Inflammatory macrophage treated with lipopolysaccharide for 4 hours (primary cell): Measurements from ENCODE around the gene EIF4G1.
A peak's percentile ranks its signal among the peaks of the same experiment; 100 is the strongest.
"Not testable (repeated sequence)": the region's sequence is repeated elsewhere in the genome, so short reads cannot be mapped to it uniquely, and the experiment has no call there.

Experiments used
- DNase-seq: peaks from one replicate; pipeline ENCODE4 v3.0.0-alpha.2; 2020

EIF4G1 gene, protein sequence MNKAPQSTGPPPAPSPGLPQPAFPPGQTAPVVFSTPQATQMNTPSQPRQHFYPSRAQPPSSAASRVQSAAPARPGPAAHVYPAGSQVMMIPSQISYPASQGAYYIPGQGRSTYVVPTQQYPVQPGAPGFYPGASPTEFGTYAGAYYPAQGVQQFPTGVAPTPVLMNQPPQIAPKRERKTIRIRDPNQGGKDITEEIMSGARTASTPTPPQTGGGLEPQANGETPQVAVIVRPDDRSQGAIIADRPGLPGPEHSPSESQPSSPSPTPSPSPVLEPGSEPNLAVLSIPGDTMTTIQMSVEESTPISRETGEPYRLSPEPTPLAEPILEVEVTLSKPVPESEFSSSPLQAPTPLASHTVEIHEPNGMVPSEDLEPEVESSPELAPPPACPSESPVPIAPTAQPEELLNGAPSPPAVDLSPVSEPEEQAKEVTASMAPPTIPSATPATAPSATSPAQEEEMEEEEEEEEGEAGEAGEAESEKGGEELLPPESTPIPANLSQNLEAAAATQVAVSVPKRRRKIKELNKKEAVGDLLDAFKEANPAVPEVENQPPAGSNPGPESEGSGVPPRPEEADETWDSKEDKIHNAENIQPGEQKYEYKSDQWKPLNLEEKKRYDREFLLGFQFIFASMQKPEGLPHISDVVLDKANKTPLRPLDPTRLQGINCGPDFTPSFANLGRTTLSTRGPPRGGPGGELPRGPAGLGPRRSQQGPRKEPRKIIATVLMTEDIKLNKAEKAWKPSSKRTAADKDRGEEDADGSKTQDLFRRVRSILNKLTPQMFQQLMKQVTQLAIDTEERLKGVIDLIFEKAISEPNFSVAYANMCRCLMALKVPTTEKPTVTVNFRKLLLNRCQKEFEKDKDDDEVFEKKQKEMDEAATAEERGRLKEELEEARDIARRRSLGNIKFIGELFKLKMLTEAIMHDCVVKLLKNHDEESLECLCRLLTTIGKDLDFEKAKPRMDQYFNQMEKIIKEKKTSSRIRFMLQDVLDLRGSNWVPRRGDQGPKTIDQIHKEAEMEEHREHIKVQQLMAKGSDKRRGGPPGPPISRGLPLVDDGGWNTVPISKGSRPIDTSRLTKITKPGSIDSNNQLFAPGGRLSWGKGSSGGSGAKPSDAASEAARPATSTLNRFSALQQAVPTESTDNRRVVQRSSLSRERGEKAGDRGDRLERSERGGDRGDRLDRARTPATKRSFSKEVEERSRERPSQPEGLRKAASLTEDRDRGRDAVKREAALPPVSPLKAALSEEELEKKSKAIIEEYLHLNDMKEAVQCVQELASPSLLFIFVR (N-terminal part only)

DNA sequence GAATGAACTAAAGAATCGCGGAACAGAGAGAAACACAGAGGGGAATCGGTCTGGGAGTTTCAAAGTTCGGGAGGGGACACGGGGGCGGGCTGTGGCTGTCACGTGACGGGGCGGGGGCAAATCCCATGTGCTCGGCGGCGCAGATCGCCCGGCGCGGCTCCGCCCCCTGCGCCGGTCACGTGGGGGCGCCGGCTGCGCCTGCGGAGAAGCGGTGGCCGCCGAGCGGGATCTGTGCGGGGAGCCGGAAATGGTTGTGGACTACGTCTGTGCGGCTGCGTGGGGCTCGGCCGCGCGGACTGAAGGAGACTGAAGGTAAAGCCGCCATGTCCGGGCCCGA is at the start of gene EIF4G1:
Gene EIF4G1 (plus strand): TSS at position 244 of the 337 bp plus-strand sequence. CDS start 1,191 bp downstream, outside the sequence.
- peak; percentile 96 for DNase-seq

DNA sequence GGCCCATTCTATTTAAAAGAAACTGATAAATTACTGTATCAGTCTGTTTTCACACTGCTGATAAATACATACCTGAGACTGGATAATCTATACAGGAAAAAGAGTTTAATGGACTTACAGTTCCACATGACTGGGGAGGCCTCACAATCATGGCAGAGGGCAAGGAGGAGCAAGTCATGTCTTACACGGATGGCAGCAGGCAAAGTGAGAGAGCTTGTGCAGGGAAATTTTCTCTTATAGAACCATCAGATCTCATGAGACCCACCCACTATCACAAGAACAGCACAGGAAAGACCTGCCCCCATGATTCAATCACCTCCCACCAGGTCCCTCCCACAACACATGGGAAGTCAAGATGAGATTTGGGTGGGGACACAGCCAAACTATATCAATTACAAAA is 47.2 kb upstream of the EIF4G1 start:
- DNase-seq, result not testable (repeated sequence)

DNA sequence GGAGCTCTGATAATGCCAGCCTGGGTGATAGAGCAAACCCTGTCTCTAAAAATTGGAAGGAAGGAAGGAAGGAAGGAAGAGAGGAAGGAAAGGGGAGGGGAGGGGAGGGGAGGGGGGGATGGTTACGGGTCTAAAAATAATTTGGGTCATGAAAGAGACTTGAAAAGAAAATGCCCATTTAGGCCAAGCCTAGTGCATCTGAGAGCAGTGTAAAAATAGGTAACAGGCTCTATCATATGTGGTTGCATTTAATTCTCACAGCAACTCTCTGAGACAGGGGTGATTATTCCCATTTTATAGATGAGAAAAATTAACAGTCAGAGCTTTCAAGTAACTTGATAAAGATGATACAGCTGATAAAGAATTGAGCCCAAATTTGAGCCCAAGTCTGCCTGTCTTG is 42.1 kb upstream of the EIF4G1 start:
- no peak for DNase-seq

DNA sequence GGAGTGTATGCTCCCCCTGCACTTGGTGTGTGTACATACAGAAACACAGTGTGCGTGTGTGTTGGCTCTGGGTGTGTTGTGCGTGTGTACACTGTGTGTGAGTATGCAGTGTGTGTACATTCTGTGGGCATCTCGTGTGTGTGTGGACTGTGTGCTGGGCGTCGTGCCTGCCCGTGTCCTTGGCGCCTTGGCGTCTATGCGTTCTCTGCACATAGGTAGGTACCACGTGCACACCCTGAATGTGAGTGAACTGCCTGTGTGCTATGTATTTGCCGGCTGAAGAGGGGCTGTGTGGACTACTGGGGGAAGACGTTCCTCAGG is 39.1 kb upstream of the EIF4G1 start:
- DNase-seq, result no peak

DNA sequence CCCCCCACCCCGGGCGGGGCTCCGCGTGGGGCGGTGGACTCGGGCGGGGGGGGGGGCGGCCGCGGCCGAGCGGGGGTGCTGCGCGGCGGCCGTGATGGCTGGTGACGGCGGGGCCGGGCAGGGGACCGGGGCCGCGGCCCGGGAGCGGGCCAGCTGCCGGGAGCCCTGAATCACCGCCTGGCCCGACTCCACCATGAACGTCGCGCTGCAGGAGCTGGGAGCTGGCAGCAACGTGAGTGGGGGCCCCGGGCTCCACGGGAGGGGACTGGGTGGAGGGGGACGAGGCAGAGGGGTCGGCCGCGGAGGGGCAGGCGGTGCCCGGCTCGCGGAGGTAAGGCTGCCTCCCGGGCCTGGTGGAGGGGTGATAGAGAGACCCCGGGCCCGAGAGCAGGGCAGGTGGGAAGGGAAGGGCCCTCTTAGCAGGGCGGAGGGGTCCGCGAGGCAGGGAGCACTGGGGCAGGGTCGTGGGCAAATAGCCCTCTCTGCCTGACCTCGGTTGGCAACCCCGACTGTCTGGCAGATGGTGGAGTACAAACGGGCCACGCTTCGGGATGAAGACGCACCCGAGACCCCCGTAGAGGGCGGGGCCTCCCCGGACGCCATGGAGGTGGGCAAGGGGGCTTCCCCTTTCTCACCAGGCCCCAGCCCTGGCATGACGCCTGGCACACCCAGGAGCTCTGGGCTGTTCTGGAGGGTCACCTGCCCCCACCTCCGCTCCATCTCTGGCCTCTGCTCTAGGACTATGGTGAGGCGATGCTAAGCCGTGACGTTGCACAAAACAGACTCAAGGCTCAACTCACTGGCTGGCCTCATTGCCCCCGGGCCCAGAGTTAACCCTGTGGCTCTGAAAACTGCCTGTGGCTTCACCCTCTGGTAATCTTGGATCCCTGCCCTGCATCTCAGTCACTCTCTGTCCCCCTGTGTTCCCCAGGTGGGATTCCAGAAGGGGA is 38.2 kb upstream of the EIF4G1 start, which contains the start of gene ECE2:
Gene ECE2 (plus strand): TSS at position 62 of the 950 bp plus-strand sequence. CDS start 132 bp downstream, at position 194.
- DNase-seq, result no peak

DNA sequence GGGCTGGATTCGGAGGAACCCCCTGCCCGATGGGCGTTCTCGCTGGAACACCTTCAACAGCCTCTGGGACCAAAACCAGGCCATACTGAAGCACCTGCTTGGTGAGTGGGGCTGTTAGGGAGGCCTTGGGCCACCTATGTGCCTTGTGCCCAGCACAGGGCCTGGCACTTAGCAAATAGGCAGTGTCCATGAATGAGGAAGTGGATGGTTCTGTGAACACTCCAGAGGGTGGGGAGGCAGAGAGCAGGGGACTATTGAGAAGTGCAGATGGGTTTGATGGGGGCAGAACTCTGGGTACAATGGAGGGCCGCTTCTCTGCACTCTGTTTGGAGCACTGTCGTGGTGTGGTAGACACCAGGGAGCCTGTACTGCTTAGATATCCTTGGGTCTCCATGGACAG is 37.0 kb upstream of the EIF4G1 start:
- no peak for DNase-seq

DNA sequence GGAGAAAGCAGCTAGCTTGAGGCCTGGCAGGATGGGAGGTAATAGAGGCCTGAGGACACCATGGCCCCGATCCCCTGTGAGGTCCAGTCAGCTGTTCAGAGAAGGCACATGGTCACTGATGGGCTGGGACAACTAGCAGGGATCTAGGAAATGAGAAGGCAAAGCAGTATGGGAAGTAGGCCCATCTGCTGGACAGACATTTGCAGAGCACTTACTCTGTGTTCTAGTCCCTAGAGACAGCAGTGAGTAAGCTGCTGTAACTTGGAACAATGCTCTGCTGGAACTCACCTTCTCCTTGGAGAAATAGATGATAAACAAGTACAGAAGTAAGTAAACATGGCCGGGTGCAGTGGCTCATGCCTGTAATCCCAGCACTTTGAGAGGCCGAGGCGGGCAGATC is 31.5 kb upstream of the EIF4G1 start:
- no peak for DNase-seq

DNA sequence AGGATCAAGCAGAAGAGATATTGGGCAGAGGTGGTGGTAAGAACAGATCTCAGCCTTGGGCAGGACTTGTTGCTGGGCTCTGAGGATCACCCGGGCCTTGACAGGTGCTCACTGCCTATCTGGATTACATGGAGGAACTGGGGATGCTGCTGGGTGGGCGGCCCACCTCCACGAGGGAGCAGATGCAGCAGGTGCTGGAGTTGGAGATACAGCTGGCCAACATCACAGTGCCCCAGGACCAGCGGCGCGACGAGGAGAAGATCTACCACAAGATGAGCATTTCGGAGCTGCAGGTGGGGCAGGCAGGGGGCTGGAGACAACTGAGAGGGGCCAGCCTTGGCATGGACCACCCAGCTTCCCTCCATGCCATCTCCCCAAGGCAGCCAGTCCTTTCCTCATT is 30.7 kb upstream of the EIF4G1 start:
- no peak for DNase-seq

DNA sequence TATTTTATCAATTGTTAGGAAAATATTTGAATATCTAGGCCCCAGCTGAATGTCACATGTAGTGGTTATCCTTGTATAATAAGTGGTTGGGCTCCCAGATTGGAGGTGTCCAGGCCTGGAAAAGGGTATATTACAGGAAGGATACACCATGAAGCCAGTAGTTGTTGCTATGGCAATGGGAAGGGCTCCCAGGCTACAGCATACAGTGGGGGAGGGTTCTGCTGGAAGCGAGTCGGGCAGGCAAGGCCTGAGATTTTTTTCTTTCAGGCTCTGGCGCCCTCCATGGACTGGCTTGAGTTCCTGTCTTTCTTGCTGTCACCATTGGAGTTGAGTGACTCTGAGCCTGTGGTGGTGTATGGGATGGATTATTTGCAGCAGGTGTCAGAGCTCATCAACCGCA is 29.7 kb upstream of the EIF4G1 start:
- DNase-seq, result peak; percentile 39

DNA sequence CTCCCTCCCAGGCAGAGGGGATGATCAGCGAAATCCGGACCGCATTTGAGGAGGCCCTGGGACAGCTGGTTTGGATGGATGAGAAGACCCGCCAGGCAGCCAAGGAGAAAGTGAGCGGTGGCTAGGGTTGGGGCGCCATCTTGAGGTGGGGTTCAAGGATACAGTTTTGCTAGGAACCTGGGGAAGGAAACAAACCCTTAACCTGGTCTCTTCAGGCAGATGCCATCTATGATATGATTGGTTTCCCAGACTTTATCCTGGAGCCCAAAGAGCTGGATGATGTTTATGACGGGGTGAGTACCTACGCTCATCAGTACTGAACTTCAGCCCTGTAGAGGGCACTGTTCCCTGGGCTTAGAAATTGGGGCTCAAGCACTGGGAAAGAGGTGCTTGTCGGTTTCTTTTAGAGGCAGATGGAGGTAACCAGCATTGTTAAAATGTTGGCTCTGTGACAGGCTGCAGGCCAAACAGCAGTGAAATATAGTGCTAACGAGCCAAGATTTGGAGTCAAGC is 24.9 kb upstream of the EIF4G1 start:
- DNase-seq, result peak; percentile 37

DNA sequence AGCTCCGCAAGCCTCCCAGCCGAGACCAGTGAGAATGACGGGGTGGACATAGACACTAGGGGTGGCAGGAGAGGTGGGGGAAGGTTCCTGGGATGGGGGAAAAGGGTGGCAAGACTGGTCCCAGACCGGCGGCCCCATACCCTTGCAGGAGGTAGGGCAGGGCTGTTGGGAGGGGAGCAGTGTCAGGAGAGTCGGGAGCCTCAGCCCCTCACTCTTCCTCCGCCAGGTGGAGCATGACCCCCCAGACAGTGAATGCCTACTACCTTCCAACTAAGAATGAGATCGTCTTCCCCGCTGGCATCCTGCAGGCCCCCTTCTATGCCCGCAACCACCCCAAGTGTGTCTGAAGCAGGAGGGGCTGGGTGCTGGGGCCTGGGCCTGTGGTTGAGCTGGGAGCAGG is 24.1 kb upstream of the EIF4G1 start:
- no peak for DNase-seq

DNA sequence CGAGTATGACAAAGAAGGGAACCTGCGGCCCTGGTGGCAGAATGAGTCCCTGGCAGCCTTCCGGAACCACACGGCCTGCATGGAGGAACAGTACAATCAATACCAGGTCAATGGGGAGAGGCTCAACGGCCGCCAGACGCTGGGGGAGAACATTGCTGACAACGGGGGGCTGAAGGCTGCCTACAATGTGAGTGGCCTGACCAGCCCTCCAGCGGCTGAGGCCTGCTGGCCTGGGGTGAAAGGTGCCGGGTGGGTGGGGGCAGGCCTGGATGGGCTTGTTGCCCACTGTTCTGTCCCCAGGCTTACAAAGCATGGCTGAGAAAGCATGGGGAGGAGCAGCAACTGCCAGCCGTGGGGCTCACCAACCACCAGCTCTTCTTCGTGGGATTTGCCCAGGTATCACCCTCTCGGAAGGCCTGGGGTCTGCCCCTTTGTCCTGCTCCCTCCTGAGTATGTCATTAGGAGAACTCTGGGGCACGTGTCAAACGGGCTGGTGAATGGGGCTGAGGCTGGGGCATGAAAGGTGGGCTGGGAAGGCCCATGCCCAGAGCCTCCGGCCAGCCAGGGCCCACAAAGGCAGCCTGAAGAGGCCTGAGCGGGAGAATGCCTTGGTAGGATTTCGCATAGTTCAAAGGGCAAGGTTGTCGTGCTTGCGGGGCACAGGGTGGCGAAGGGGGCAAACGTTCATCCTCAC is 23.2 kb upstream of the EIF4G1 start:
- DNase-seq, result no peak

DNA sequence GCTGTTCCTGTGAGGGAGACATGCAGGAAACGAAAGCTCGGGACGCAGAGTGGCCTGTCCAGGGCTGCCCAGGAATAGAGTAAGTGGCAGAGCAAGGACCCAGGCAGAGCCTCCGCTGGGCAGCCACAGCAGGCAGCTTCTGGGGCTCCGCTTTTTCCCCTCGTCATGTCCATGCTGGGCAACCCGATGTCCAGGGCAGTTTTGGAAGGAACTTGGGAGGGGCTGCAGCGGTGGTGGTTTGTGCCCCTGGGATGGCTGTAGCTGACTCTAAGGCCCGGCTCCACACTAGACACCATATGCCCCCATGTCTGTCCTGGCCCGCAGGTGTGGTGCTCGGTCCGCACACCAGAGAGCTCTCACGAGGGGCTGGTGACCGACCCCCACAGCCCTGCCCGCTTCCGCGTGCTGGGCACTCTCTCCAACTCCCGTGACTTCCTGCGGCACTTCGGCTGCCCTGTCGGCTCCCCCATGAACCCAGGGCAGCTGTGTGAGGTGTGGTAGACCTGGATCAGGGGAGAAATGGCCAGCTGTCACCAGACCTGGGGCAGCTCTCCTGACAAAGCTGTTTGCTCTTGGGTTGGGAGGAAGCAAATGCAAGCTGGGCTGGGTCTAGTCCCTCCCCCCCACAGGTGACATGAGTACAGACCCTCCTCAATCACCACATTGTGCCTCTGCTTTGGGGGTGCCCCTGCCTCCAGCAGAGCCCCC is 22.5 kb upstream of the EIF4G1 start:
- no peak for DNase-seq

DNA sequence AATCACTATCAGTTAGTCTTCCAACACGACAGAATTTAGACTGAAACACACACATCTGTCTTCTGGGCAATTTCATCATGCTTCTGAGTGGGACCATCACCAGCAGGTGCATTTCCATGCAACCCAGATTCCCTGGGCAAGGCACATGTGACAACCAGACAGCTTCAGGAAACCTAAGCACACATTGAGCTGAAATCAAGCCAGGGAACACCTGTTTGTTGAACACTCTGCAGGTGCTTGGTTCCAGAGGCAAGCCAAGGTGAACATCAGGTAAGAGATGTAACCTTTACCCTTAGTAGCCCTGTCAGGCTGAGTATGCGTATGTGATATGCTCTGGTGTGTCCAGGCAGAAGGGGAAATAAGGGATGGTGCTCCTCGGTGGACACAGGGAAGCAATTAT is 18.6 kb upstream of the EIF4G1 start:
- DNase-seq, result no peak

DNA sequence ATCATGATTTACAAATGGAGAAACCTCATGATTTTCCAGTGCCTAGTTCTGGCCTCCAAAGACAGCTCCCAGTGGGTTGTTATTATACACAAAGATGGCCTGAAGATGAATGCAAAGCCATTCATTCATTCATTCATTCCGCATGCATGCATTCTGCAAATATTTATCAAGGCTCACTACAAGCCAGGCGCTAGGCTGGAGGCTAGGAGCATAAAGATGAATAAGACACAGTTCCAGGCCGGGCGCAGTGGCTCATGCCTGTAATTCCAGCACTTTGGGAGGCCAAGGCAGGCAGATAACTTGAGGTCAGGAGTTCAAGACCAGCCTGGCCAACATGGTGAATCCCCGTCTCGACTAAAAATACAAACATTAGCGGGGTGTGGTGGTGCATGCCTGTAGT is 17.8 kb upstream of the EIF4G1 start:
- no peak for DNase-seq

DNA sequence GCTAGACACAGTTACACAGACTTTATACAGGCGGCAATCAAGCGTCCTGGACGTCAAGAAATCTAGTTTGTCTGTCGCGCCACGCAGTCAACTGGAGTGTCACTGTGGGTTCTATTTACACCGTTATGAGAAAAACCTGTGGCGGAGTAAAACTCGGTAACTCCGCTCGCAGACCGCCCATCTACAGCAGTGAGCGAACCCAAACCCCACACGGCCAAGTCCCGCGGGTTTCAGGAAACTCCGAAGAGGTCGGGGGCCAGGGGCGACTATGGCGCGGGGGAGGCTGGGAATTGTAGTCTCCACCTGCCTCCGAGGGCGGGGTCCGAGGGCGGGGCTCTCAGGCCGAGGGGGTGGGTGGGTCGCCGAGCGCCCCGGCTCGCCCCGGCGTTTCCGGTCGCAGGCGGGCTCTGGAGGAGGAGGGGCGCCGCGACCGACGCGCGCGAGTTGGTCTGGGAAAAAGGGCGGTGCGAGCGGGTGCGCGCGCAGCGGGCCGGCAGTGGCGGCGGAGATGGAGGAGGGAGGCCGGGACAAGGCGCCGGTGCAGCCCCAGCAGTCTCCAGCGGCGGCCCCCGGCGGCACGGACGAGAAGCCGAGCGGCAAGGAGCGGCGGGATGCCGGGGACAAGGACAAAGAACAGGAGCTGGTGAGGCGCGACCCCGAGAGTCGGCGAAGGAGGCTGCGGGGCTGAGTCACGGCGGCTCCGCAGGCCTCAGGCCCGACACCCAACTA is 15.5 kb upstream of the EIF4G1 start, which contains the start of gene PSMD2:
Gene PSMD2 (plus strand): TSS at position 483 of the 729 bp plus-strand sequence. CDS start 26 bp downstream, at position 509.
- DNase-seq, result peak; percentile 96

DNA sequence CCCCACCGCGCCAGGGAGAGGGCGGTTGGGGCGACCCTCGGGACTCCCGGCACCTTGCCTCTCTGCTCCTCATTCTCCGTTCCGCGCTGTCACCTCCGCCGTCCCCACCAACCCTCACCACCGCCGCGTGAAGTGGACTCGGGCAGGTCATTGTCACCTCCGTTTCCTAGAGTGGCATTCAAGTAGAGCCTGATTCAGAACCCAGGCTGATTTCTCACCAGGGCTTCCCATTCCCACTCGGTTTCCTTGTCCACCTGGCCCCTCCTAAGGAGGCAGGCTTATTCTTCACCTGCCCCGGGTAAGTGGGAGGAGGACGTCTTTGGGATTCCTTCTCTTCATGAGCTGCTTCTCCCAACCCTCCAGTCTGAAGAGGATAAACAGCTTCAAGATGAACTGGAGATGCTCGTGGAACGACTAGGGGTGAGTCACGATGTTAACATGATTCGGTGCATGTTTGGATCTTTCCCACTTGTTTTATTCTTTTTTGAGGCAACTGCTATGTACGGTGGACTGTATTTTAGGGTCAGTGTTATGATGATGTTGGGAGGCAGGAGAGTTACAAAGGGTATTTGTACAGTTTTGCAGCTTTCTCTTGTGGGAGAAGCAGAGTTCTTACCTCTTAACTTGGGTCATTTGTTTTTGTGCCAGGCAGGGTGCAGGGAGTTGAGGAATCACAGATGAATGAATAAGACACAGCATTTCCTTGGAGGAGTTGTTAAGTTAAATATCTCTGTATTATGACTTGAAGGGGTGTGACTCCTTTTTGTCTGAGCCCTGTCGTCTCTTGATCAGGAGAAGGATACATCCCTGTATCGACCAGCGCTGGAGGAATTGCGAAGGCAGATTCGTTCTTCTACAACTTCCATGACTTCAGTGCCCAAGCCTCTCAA is 14.7 kb upstream of the EIF4G1 start:
- DNase-seq, result peak; percentile 5

DNA sequence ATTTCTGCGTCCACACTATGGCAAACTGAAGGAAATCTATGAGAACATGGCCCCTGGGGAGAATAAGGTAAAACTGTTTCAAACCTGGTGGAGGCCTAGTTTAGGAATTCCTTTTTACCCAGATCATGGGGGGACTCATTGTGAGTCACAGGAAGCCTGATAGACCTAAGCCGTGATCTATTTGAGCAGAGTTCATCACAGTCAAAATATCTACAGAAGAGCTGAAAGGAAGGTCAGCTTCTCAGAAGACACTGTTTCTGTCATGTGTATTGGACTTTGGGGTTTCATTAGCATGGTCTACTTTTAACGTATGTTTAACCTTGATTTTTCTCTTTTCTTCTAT is 14.1 kb upstream of the EIF4G1 start:
- no peak for DNase-seq

DNA sequence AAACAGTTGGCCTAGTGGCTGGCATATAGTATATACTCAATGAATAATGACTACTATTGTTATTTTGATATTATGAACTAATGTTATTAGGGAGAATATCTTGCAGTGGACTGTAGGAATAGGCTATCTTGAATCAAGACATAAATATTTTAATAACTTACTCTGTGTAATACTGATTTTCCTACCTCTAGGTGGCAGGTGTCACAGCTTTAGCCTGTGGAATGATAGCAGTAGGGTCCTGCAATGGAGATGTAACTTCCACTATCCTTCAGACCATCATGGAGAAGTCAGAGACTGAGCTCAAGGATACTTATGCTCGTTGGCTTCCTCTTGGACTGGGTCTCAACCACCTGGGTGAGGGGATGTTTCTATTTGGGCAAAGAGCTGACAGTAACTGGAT is 8.8 kb upstream of the EIF4G1 start:
- peak; percentile 18 for DNase-seq
